Endodermal cell (in vitro differentiated cells): ENCODE measurements around the gene MIPEP. TPM values are rescaled to one million over a fixed set of nuclear protein-coding genes. Genes with fewer than 3 reads are reported as not detected.
"Not testable (repeated sequence)": the region's sequence is repeated elsewhere in the genome, so short reads cannot be mapped to it uniquely, and the experiment has no call there.

Experiments
- DNase-seq: peaks from one replicate; pipeline ENCODE4 v3.0.0-alpha.2; 2017
- H3K27ac ChIP-seq: 2 replicates; pipeline ENCODE4 v1.5.1; 2013; ENCODE audit warnings: mild to moderate bottlenecking, low read depth, low read length, moderate library complexity
- H3K27me3 ChIP-seq: 2 replicates; pipeline ENCODE4 v1.6.1; 2013; ENCODE audit warnings: mild to moderate bottlenecking, low read length, moderate library complexity; ENCODE audit not compliant: insufficient read depth, control insufficient read depth, poor library complexity, severe bottlenecking
- H3K36me3 ChIP-seq: 2 replicates; pipeline ENCODE4 v1.7.0; 2013; ENCODE audit warnings: mild to moderate bottlenecking, low read length, moderate library complexity; ENCODE audit not compliant: control insufficient read depth, insufficient read depth
- H3K4me1 ChIP-seq: one replicate; pipeline ENCODE4 v1.7.0; 2013; ENCODE audit warnings: low read length; ENCODE audit not compliant: control insufficient read depth, insufficient read depth
- H3K4me3 ChIP-seq: 2 replicates; pipeline ENCODE4 v1.5.1; 2013; ENCODE audit warnings: mild to moderate bottlenecking, low read length, moderate library complexity
- H3K9ac ChIP-seq: 2 replicates; pipeline ENCODE4 v1.6.1; 2013; ENCODE audit warnings: mild to moderate bottlenecking, low read length, moderate library complexity; ENCODE audit not compliant: poor library complexity, severe bottlenecking; ENCODE audit errors: extremely low read depth
- H3K9me3 ChIP-seq: 2 replicates; pipeline ENCODE4 v1.6.1; 2013; ENCODE audit warnings: mild to moderate bottlenecking, low read length, moderate library complexity; ENCODE audit not compliant: control insufficient read depth
- H3K27ac Mint-ChIP-seq: 2 replicates; pipeline ENCODE4 v1.8.0; 2020; ENCODE audit warnings: mixed read lengths
- H3K27me3 Mint-ChIP-seq: 2 replicates; pipeline ENCODE4 v1.8.0; 2021; ENCODE audit warnings: mild to moderate bottlenecking, mixed read lengths; ENCODE audit not compliant: insufficient read depth
- H3K36me3 Mint-ChIP-seq: 2 replicates; pipeline ENCODE4 v1.8.0; 2020; ENCODE audit warnings: low read depth, mixed read lengths
- H3K4me1 Mint-ChIP-seq: 2 replicates; pipeline ENCODE4 v1.8.0; 2020; ENCODE audit warnings: mixed read lengths
- H3K4me3 Mint-ChIP-seq: 2 replicates; pipeline ENCODE4 v1.8.0; 2020; ENCODE audit warnings: mild to moderate bottlenecking, moderate library complexity, mixed read lengths
- H3K9me3 Mint-ChIP-seq: 2 replicates; pipeline ENCODE4 v1.8.0; 2020; ENCODE audit warnings: mild to moderate bottlenecking, mixed read lengths
- CTCF ChIP-seq: fragments of 200-600 bp; sonication (generic); conservative IDR thresholded peaks from 2 replicates; pipeline ENCODE4 v1.5.0; 2021; ENCODE audit warnings: antibody characterized with exemption, mild to moderate bottlenecking
- WGBS, 2 experiments: methylation state at CpG; one replicate each; pipeline versions ENCODE4 v1.1.5 to v1.1.7; 2013; ENCODE audit warnings: missing lambda C conversion rate in 2 of 2, mixed read lengths in 1 of 2; ENCODE audit not compliant: insufficient coverage in 1 of 2, insufficient read length in 1 of 2; 5-methylcytosine and 5-hydroxymethylcytosine counted together
- total RNA-seq, 2 donors: library from RNA; stranded (reverse); fragmentation: NEBNext Ultra II Directional in 1 of 2; extraction: Animal tissue kit (Norgen Biotek cat#: 25700) in 1 of 2; gene quantifications; 2 replicates in 1 of 2; 3 replicates in 1 of 2; pipeline ENCODE4 v1.2.1, GENCODE V29; 2021

Gene MIPEP
- total RNA-seq, 2 donors from 2014 or later = 23.1 to 23.9 TPM

GRCh38 chr13:23763318-23763717 is 125.9 kb downstream of the MIPEP start:
- H3K36me3 Mint-ChIP-seq = no peaks in the 10 kb centered on the region
- no peak overlapping the region for H3K27ac Mint-ChIP-seq
- no peak overlapping the region for H3K27ac ChIP-seq
- H3K4me1 Mint-ChIP-seq = peaks cover 14% of the 10 kb centered on the region
- H3K4me1 ChIP-seq = peaks cover 4% of the 10 kb centered on the region
- H3K9me3 ChIP-seq = no peaks in the 10 kb centered on the region
- no peak overlapping the region for H3K4me3 Mint-ChIP-seq
- no peak for DNase-seq
- H3K4me3 ChIP-seq = no peak overlapping the region
- no peak overlapping the region for H3K9ac ChIP-seq
- WGBS, 2 experiments = 94 to 96% methylated on average over 3 of the region's 3 CpGs
- no peaks in the 10 kb centered on the region for H3K9me3 Mint-ChIP-seq
- no peak for TF ChIP-seq CTCF
- peaks cover 22% of the 10 kb centered on the region for H3K27me3 ChIP-seq
- peaks cover 9% of the 10 kb centered on the region for H3K27me3 Mint-ChIP-seq
- H3K36me3 ChIP-seq = no peaks in the 10 kb centered on the region

GRCh38 chr13:23761760-23762159 is 127.4 kb downstream of the MIPEP start:
- H3K9me3 Mint-ChIP-seq = not testable (repeated sequence)
- 50 to 86% methylated on average over 1 to 7 of the region's 8 CpGs for WGBS, 2 experiments

GRCh38 chr13:23760000-23760399 is 129.2 kb downstream of the MIPEP start:
- Mint-ChIP-seq H3K9me3 (no peaks in the 10 kb centered on the region), H3K4me1 (peaks cover 12% of the 10 kb centered on the region), H3K36me3 (peaks cover 2% of the 10 kb centered on the region), H3K27me3 (no peaks in the 10 kb centered on the region), H3K27ac (no peak overlapping the region), H3K4me3 (no peak overlapping the region)
- whole genome bisulfite sequencing, 2 experiments = 91 to 94% methylated on average over 7 to 9 of the region's 9 CpGs
- Histone ChIP-seq H3K9ac (no peak overlapping the region), H3K9me3 (no peaks in the 10 kb centered on the region), H3K4me1 (no peaks in the 10 kb centered on the region), H3K27me3 (peaks cover 8% of the 10 kb centered on the region), H3K27ac (no peak overlapping the region), H3K4me3 (no peak overlapping the region), H3K36me3 (no peaks in the 10 kb centered on the region)
- no peak for TF ChIP-seq CTCF
- no peak for DNase-seq

More at GRCh38 chr13:23761760-23762159, 127.4 kb downstream of the MIPEP start:
- H3K27me3 ChIP-seq = peaks cover 18% of the 10 kb centered on the region
- H3K27ac Mint-ChIP-seq, H3K36me3 ChIP-seq, H3K36me3 Mint-ChIP-seq, DNase-seq, H3K4me1 ChIP-seq, H3K4me3 ChIP-seq, H3K9ac ChIP-seq, H3K27me3 Mint-ChIP-seq, H3K4me3 Mint-ChIP-seq, H3K27ac ChIP-seq, H3K9me3 ChIP-seq: not testable (repeated sequence)
- H3K4me1 Mint-ChIP-seq = peaks cover 14% of the 10 kb centered on the region
